ENCODE data around the gene ACYP2. TPM values are rescaled to one million over a fixed set of nuclear protein-coding genes. Genes with fewer than 3 reads are reported as not detected.
"Not testable (repeated sequence)": the region's sequence is repeated elsewhere in the genome, so short reads cannot be mapped to it uniquely, and the experiment has no call there.

Gene ACYP2
- total RNA-seq, 2 donors from 2014 or later = 13.6 to 14.1 TPM

- DNase-seq = no peak
- Histone ChIP-seq H3K9ac (ENCODE audit: low read depth in 2 of 2, low read length in 2 of 2) (no peak overlapping the region), H3K27ac (no peak overlapping the region), H3K9me3 (no peaks in the 10 kb centered on the region), H3K27me3 (no peaks in the 10 kb centered on the region), H3K4me1 (no peaks in the 10 kb centered on the region), H3K36me3 (no peaks in the 10 kb centered on the region), H3K4me3 (no peak overlapping the region)
- TF ChIP-seq CTCF (IDR thresholded peaks at IDR 0.05) = no peak
- intact Hi-C loops (cut with DNase I) = no loop called here
Observed at GRCh38 chr2:54310961-54311360, 195.5 kb downstream of the ACYP2 start.

- no peaks in the 10 kb centered on the region for H3K9me3 ChIP-seq
- no peak overlapping the region for H3K27ac ChIP-seq
- intact Hi-C loops (cut with DNase I) = no loop called here
- no peak overlapping the region for H3K4me3 ChIP-seq
- H3K36me3 ChIP-seq = no peaks in the 10 kb centered on the region
- no peak for TF ChIP-seq CTCF (IDR thresholded peaks at IDR 0.05)
- H3K9ac ChIP-seq (ENCODE audit: low read depth in 2 of 2, low read length in 2 of 2) = no peak overlapping the region
- H3K4me1 ChIP-seq = no peaks in the 10 kb centered on the region
- DNase-seq = no peak
- no peaks in the 10 kb centered on the region for H3K27me3 ChIP-seq
Observed at GRCh38 chr2:54313147-54313546, 197.7 kb downstream of the ACYP2 start.

- Histone ChIP-seq H3K4me3 (no peak overlapping the region), H3K9ac (ENCODE audit: low read depth in 2 of 2, low read length in 2 of 2) (no peak overlapping the region), H3K36me3 (no peaks in the 10 kb centered on the region), H3K27me3 (no peaks in the 10 kb centered on the region), H3K9me3 (no peaks in the 10 kb centered on the region), H3K27ac (no peak overlapping the region), H3K4me1 (no peaks in the 10 kb centered on the region)
- no peak for DNase-seq
- TF ChIP-seq CTCF (IDR thresholded peaks at IDR 0.05) = no peak
- intact Hi-C loops (cut with DNase I) = no loop called here
Observed at GRCh38 chr2:54317973-54318372, 202.6 kb downstream of the ACYP2 start.

- H3K4me3 ChIP-seq = no peak overlapping the region
Observed at GRCh38 chr2:54318821-54319220, 203.4 kb downstream of the ACYP2 start.

GRCh38 chr2:54321047-54321446 is 205.6 kb downstream of the ACYP2 start:
- no peak overlapping the region for H3K27ac ChIP-seq
- no peak for DNase-seq
- intact Hi-C loops (cut with DNase I) = no loop called here
- no peak overlapping the region for H3K4me3 ChIP-seq
- H3K36me3 ChIP-seq = no peaks in the 10 kb centered on the region
- no peak for TF ChIP-seq CTCF (IDR thresholded peaks at IDR 0.05)
- no peaks in the 10 kb centered on the region for H3K27me3 ChIP-seq
- H3K9ac ChIP-seq (ENCODE audit: low read depth in 2 of 2, low read length in 2 of 2) = no peak overlapping the region
- no peaks in the 10 kb centered on the region for H3K4me1 ChIP-seq
- H3K9me3 ChIP-seq = no peaks in the 10 kb centered on the region

More at GRCh38 chr2:54318821-54319220, 203.4 kb downstream of the ACYP2 start:
- no peak for TF ChIP-seq CTCF (IDR thresholded peaks at IDR 0.05)
- no peaks in the 10 kb centered on the region for H3K4me1 ChIP-seq
- no peaks in the 10 kb centered on the region for H3K9me3 ChIP-seq
- no peak overlapping the region for H3K27ac ChIP-seq
- no peaks in the 10 kb centered on the region for H3K36me3 ChIP-seq
- no peak for DNase-seq
- intact Hi-C loops (cut with DNase I) = no loop called here
- H3K9ac ChIP-seq (ENCODE audit: low read depth in 2 of 2, low read length in 2 of 2) = no peak overlapping the region
- no peaks in the 10 kb centered on the region for H3K27me3 ChIP-seq

GRCh38 chr2:54324517-54324916 is 209.1 kb downstream of the ACYP2 start:
- intact Hi-C loops (cut with DNase I); DNase-seq: not testable (repeated sequence)

More at GRCh38 chr2:54324517-54324916, 209.1 kb downstream of the ACYP2 start:
- not testable (repeated sequence) for H3K27me3 ChIP-seq; H3K4me1 ChIP-seq; H3K36me3 ChIP-seq; H3K4me3 ChIP-seq; H3K9ac ChIP-seq (ENCODE audit: low read depth in 2 of 2, low read length in 2 of 2); H3K9me3 ChIP-seq; H3K27ac ChIP-seq

Data from colonic mucosa (tissue), 4 donors.